Esophagus squamous epithelium (tissue), 5 donors: ENCODE measurements around the gene SPRR2F. TPM values are rescaled to one million over a fixed set of nuclear protein-coding genes. Genes with fewer than 3 reads are reported as not detected.

Experiments used
- DNase-seq: peaks from one replicate; lab custom pipeline; 2025; lab: John Stamatoyannopoulos, UW
- H3K27ac ChIP-seq, 4 donors: fragments of 200-600 bp; sonication (generic); one replicate each; pipeline ENCODE4 v1.5.1; 2016 to 2019; ENCODE audit warnings: mild to moderate bottlenecking in 1 of 4
- H3K27me3 ChIP-seq, 4 donors: fragments of 200-600 bp; sonication (generic); 1 replicate in 3 of 4; 2 replicates in 1 of 4; pipeline versions ENCODE4 v1.5.1 to v1.6.0; 2017 to 2021; ENCODE audit warnings: antibody characterized with exemption in 1 of 4
- H3K36me3 ChIP-seq, 3 donors: fragments of 200-600 bp; sonication (generic); one replicate each; pipeline ENCODE4 v1.5.1; 2016 to 2019
- H3K4me1 ChIP-seq, 3 donors: fragments of 200-600 bp; sonication (generic); one replicate each; pipeline ENCODE4 v1.5.1; 2017 to 2019
- H3K4me3 ChIP-seq, 4 donors: fragments of 200-600 bp; sonication (generic); 1 replicate in 3 of 4; 2 replicates in 1 of 4; pipeline ENCODE4 v1.5.1; 2016 to 2019; ENCODE audit warnings: mild to moderate bottlenecking in 2 of 4, moderate library complexity in 1 of 4
- H3K9me3 ChIP-seq, 3 donors: fragments of 200-600 bp; sonication (generic); one replicate each; pipeline ENCODE4 v1.5.1; 2016 to 2019
- CTCF ChIP-seq, 6 experiments: fragments of 450-650 bp in 4 of 6; fragments of 200-600 bp in 2 of 6; sonication (generic) in 2 of 6; IDR thresholded peaks; one replicate each; pipeline ENCODE4 v1.5.1; 2016 to 2019; ENCODE audit warnings: antibody characterized with exemption in 6 of 6, mild to moderate bottlenecking in 4 of 6, moderate library complexity in 4 of 6
- POLR2A ChIP-seq, 4 donors: fragments of 450-650 bp; IDR thresholded peaks; one replicate each; pipeline ENCODE4 v1.6.1; 2017; ENCODE audit warnings: antibody characterized with exemption in 4 of 4, mild to moderate bottlenecking in 4 of 4, moderate library complexity in 3 of 4
- WGBS, 2 donors: methylation state at CpG; one replicate each; pipeline ENCODE4 v1.1.5; 2018; 5-methylcytosine and 5-hydroxymethylcytosine counted together
- intact Hi-C: fragments of 100-400 bp; cut with DNase I; formaldehyde crosslinking; loops from one replicate; pipeline ENCODE4 v1.15.0; 2022
- total RNA-seq, 4 donors: library from RNA; depleted of rRNA; stranded (reverse); fragments of >200 nt; gene quantifications; one replicate each; pipeline ENCODE4 v1.1.0, GENCODE V29; 2016
- donor health status: DM: yes; HTN: yes; CAD: no.

SPRR2F gene, protein sequence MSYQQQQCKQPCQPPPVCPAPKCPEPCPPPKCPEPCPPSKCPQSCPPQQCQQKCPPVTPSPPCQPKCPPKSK
- total RNA-seq = 1,000 to 10,000 TPM in 1 of 4 donors, 100 to 1,000 TPM in 1, 10 to 100 TPM in 1, under 1 TPM in 1; 0.76 to 1,391 (median 149) TPM

DNA sequence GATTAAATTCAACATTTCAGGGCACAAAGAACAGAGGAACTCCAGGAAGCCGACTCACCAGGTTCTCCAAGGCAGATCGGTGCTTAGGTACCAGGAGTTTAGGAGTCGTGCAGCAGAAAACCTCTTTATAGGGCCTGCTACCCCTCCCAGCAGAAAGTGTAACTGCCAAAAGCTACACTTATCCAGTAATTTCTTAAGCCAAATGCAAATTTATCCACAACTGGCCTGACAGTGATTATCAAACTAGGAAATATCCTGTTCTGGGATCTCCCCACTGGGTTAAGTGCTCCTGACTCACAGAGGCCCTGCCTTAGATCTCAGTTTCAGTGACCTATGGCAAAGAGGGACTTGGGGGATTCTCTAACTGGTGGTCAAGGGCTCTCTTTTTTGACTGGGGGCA is at the start of gene SPRR2F:
SPRR2F (minus strand) TSS at position 101 of the 400 bp plus-strand sequence. CDS start 783 bp downstream, outside the sequence.
- Histone ChIP-seq H3K4me3 (no peak within 1 kb of the TSS), H3K9me3 (no peaks in the 10 kb centered on the region), H3K27me3 (no peaks in the 10 kb centered on the region), H3K36me3 (no peaks in the 10 kb centered on the region), H3K4me1 (no peaks in the 10 kb centered on the region), H3K27ac (no peak within 1 kb of the TSS)
- intact Hi-C loops = no loop called here
- no peak for TF ChIP-seq CTCF (IDR thresholded peaks at IDR 0.05)
- TF ChIP-seq POLR2A (IDR thresholded peaks at IDR 0.05) = no peak
- WGBS, 2 donors = 71 to 78% methylated on average over 3 of the region's 3 CpGs
- no peak for DNase-seq

GRCh38 chr1:153155541-153155940 is 42.2 kb upstream of the SPRR2F start:
- intact Hi-C loops = no loop called here
- no peak overlapping the region for H3K27ac ChIP-seq
- no peaks in the 10 kb centered on the region for H3K4me1 ChIP-seq
- TF ChIP-seq CTCF (IDR thresholded peaks at IDR 0.05) (no peak), POLR2A (IDR thresholded peaks at IDR 0.05) (no peak)
- H3K9me3 ChIP-seq = peaks cover 0 to 11% (median 5%) of the 10 kb centered on the region in 3 donors
- no peaks in the 10 kb centered on the region for H3K36me3 ChIP-seq
- H3K27me3 ChIP-seq = no peaks in the 10 kb centered on the region
- 79 to 87% methylated on average over 2 of the region's 2 CpGs for WGBS, 2 donors
- no peak overlapping the region for H3K4me3 ChIP-seq
- no peak for DNase-seq

GRCh38 chr1:153152481-153152880 is 39.2 kb upstream of the SPRR2F start:
- no peak overlapping the region for H3K4me3 ChIP-seq
- no peak for TF ChIP-seq POLR2A (IDR thresholded peaks at IDR 0.05)
- no peaks in the 10 kb centered on the region for H3K36me3 ChIP-seq
- DNase-seq = no peak
- intact Hi-C loops = no loop called here
- H3K27me3 ChIP-seq = no peaks in the 10 kb centered on the region
- H3K4me1 ChIP-seq = no peaks in the 10 kb centered on the region
- no peak overlapping the region for H3K27ac ChIP-seq
- H3K9me3 ChIP-seq = no peaks in the 10 kb centered on the region
- 53 to 68% methylated on average over 3 of the region's 3 CpGs for WGBS, 2 donors

DNA sequence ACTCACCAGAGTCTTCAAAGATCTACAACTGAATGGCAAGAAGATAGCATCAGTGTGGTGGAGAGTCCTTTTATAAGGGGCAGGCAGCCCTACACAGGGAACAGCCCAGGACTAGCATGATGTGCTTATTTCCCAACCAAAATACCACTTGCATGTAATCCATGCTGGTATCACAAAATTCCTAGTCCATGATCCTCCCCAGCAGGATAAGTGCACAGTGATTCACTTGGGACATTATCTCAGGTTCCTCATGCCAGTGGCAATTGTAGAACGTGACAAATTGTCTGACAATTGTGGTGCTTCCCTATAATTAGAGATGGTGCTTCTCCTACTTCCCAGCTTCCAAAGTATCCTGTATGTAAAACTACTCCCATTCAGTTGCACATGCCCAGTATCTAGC is 37.5 kb upstream of the SPRR2F start, which contains the start of gene SPRR2G:
SPRR2G (minus strand) TSS at position 45 of the 400 bp plus-strand sequence. CDS start 780 bp downstream, outside the sequence.
- Histone ChIP-seq H3K4me1 (no peaks in the 10 kb centered on the region), H3K9me3 (no peaks in the 10 kb centered on the region), H3K4me3 (no peak within 1 kb of the TSS), H3K27ac (no peak within 1 kb of the TSS), H3K27me3 (no peaks in the 10 kb centered on the region), H3K36me3 (no peaks in the 10 kb centered on the region)
- no peak for TF ChIP-seq POLR2A (IDR thresholded peaks at IDR 0.05)
- TF ChIP-seq CTCF (IDR thresholded peaks at IDR 0.05) = no peak
- no peak for DNase-seq
- 33 to 80% methylated on average over 1 of the region's 1 CpG for WGBS, 2 donors
- intact Hi-C loops = no loop called here

DNA sequence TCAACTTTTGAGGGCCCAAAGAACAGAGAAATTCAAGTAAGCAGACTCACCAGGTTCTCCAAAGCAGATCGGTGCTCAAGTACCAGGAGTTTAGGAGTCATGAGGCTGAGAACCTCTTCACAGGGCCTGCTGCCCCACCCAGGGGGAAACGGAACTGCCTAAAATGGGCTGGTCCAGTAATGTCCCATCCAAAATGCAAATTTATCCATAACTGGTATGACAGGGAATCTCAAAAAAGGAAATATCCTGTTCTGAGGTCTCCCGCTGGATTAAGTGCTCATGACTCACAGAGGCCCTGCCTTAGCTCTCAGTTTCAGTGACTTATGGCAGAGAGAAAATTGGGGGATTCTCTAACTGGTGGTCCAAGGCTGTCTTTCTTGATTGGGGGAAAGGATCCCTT is 28.1 kb upstream of the SPRR2F start:
- TF ChIP-seq POLR2A (IDR thresholded peaks at IDR 0.05) = no peak
- no peak for TF ChIP-seq CTCF (IDR thresholded peaks at IDR 0.05)
- Histone ChIP-seq H3K27me3 (no peaks in the 10 kb centered on the region), H3K9me3 (no peaks in the 10 kb centered on the region), H3K4me3 (peak overlapping the region in 1 of 4 donors; percentile 15), H3K4me1 (peaks cover 0 to 5% (median 0%) of the 10 kb centered on the region in 3 donors), H3K36me3 (no peaks in the 10 kb centered on the region), H3K27ac (peak overlapping the region in 2 of 4 donors; percentile 58 to 70)
- no peak for DNase-seq
- intact Hi-C loops = no loop called here
- 80 to 83% methylated on average over 3 of the region's 3 CpGs for WGBS, 2 donors
